GM12878 (cell line): ENCODE measurements around the gene S100A4. TPM values are rescaled to one million over a fixed set of nuclear protein-coding genes. Genes with fewer than 3 reads are reported as not detected.

Source experiments
- ATAC-seq: fragments of 200-7000 bp; cut with Tn5 transposase; 3 replicates; pipeline ENCODE4 v1.9.1; 2020; ENCODE audit warnings: mild to moderate bottlenecking, moderate library complexity
- BruUV-seq: library from RNA; stranded (reverse); fragments of 400-500 nt; replicated peaks from 2 replicates; lab custom pipeline; 2021; lab: Mats Ljungman, UMichigan
- CTCF ChIA-PET: fragments of 300-600 bp; sonication (Branson Sonifier 250); formaldehyde crosslinking; extraction: SDS; loops from one replicate; lab custom pipeline; 2021; ENCODE audit warnings: inconsistent platforms; lab: Yijun Ruan, JAX
- POLR2A ChIA-PET: fragments of 350-600 bp; formaldehyde crosslinking; extraction: SDS; loops from one replicate; lab custom pipeline; 2021; ENCODE audit warnings: inconsistent platforms; lab: Charles Lee
- RAD21 ChIA-PET: fragments of 300-600 bp; sonication (Branson Sonifier 250); formaldehyde crosslinking; loops from one replicate; lab custom pipeline; 2023; ENCODE audit warnings: antibody characterized with exemption; ENCODE audit not compliant: unreplicated experiment; lab: Charles Lee
- SMC1A ChIA-PET: fragments of 300-600 bp; sonication (Branson Sonifier 250); formaldehyde crosslinking; loops from one replicate; lab custom pipeline; 2023; ENCODE audit not compliant: unreplicated experiment, uncharacterized antibody; lab: Charles Lee
- DNase-seq: peaks from one replicate; pipeline ENCODE4 v3.0.0-alpha.2; 2011; ENCODE audit warnings: low read depth, low spot score
- FAIRE-seq: peaks from 3 replicates; lab custom pipeline; 2011; peaks lifted over from hg19 to GRCh38; lab: Jason Lieb, UNC
- H2AFZ ChIP-seq: 2 replicates; pipeline ENCODE4 v1.6.0; 2011; ENCODE audit warnings: low read depth, low read length, control low read depth; ENCODE audit not compliant: control insufficient read depth
- H3K27ac ChIP-seq: 2 replicates; pipeline ENCODE4 v1.5.1; 2011; ENCODE audit warnings: control low read depth; ENCODE audit not compliant: control insufficient read depth, insufficient read depth
- H3K27me3 ChIP-seq, 2 experiments: replicated peaks in 1 of 2; 2 replicates each; pipeline versions ENCODE4 v1.6.0 to v1.6.1; 2011; ENCODE audit warnings: low read length in 1 of 2; ENCODE audit not compliant: control insufficient read depth in 2 of 2, insufficient read depth in 2 of 2
- H3K36me3 ChIP-seq, 2 experiments: 2 replicates each; pipeline ENCODE4 v1.5.1; 2011; ENCODE audit warnings: low read length in 1 of 2; ENCODE audit not compliant: control insufficient read depth in 2 of 2, insufficient read depth in 2 of 2
- H3K4me1 ChIP-seq: 2 replicates; pipeline ENCODE4 v1.6.1; 2011; ENCODE audit warnings: mild to moderate bottlenecking, low read length, moderate library complexity, mixed read lengths; ENCODE audit not compliant: control insufficient read depth, insufficient read depth
- H3K4me2 ChIP-seq: 2 replicates; pipeline ENCODE4 v1.6.0; 2011; ENCODE audit warnings: control low read depth; ENCODE audit not compliant: control insufficient read depth, insufficient read depth
- H3K4me3 ChIP-seq: fragments of 200-600 bp; sonication (generic); 2 replicates; pipeline ENCODE4 v1.5.1; 2016
- H3K79me2 ChIP-seq: 2 replicates; pipeline ENCODE4 v1.6.0; 2011; ENCODE audit warnings: low read length; ENCODE audit not compliant: control insufficient read depth, insufficient read depth
- H3K9ac ChIP-seq: 2 replicates; pipeline ENCODE4 v1.8.0; 2011; ENCODE audit warnings: low read length, control low read depth, mixed read lengths; ENCODE audit not compliant: control insufficient read depth, insufficient read depth
- H3K9me3 ChIP-seq: replicated peaks from 3 replicates; pipeline ENCODE4 v1.5.1; 2011; ENCODE audit warnings: mild to moderate bottlenecking, low read length; ENCODE audit not compliant: control insufficient read depth, insufficient read depth
- H4K20me1 ChIP-seq: 2 replicates; pipeline ENCODE4 v1.6.0; 2011; ENCODE audit not compliant: control insufficient read depth, insufficient read depth
- BHLHE40 ChIP-seq, 2 experiments: fragments of 450-650 bp in 1 of 2; IDR thresholded peaks; 2 replicates each; pipeline ENCODE4 v1.6.1; 2011 to 2017; ENCODE audit warnings: low read depth in 2 of 2, borderline replicate concordance in 1 of 2, improper control_type of control experiment in 1 of 2, low read length in 1 of 2, mild to moderate bottlenecking in 1 of 2
- CHD2 ChIP-seq: IDR thresholded peaks from 2 replicates; pipeline ENCODE4 v1.6.1; 2011; ENCODE audit warnings: low read depth, low read length, improper control_type of control experiment, borderline replicate concordance
- CTCF ChIP-seq, 3 experiments: IDR thresholded peaks in 2 of 3; conservative IDR thresholded peaks in 1 of 3; 2 replicates each; pipeline ENCODE4 v1.5.1; 2011; ENCODE audit warnings: low read depth in 3 of 3, low read length in 3 of 3, mild to moderate bottlenecking in 3 of 3, control low read depth in 2 of 3, moderate library complexity in 2 of 3, inconsistent platforms in 1 of 3, mixed read lengths in 1 of 3; ENCODE audit not compliant: control insufficient read depth in 2 of 3, insufficient read depth in 1 of 3; ENCODE audit errors: extremely low read depth in 1 of 3
- EP300 ChIP-seq, 2 experiments: fragments of 150-350 bp in 1 of 2; IDR thresholded peaks; 2 replicates each; pipeline ENCODE4 v1.6.1; 2011 to 2012; ENCODE audit warnings: low read depth in 2 of 2, low read length in 2 of 2, borderline replicate concordance in 1 of 2, improper control_type of control experiment in 1 of 2, inconsistent platforms in 1 of 2; ENCODE audit not compliant: control insufficient read depth in 1 of 2
- HCFC1 ChIP-seq: fragments of 150-350 bp; IDR thresholded peaks from 2 replicates; pipeline ENCODE4 v1.6.1; 2014; ENCODE audit warnings: low read length
- HDGF ChIP-seq: fragments of 450-650 bp; IDR thresholded peaks from 2 replicates; pipeline ENCODE4 v1.6.1; 2016; ENCODE audit warnings: antibody characterized with exemption
- IKZF1 ChIP-seq: fragments of 450-650 bp; conservative IDR thresholded peaks from 2 replicates; pipeline ENCODE4 v1.6.1; 2017; ENCODE audit warnings: antibody characterized with exemption, mild to moderate bottlenecking
- IRF5 ChIP-seq: fragments of 450-650 bp; IDR thresholded peaks from 2 replicates; pipeline ENCODE4 v1.6.1; 2017; ENCODE audit warnings: borderline replicate concordance
- MEF2A ChIP-seq: IDR thresholded peaks from 2 replicates; pipeline ENCODE4 v1.6.1; 2011; ENCODE audit warnings: low read depth, mild to moderate bottlenecking, low read length, moderate library complexity; ENCODE audit not compliant: insufficient read depth
- MXI1 ChIP-seq: fragments of 150-350 bp; IDR thresholded peaks from 2 replicates; pipeline ENCODE4 v1.6.1; 2011; ENCODE audit warnings: low read depth, mild to moderate bottlenecking, inconsistent platforms, low read length, improper control_type of control experiment
- RBBP5 ChIP-seq: fragments of 200-600 bp; sonication (generic); conservative IDR thresholded peaks from 2 replicates; pipeline ENCODE4 v1.6.1; 2016
- RFX5 ChIP-seq: IDR thresholded peaks from 2 replicates; pipeline ENCODE4 v1.6.1; 2011; ENCODE audit warnings: low read depth, low read length, improper control_type of control experiment
- SKIL ChIP-seq: fragments of 450-650 bp; IDR thresholded peaks from 2 replicates; pipeline ENCODE4 v1.6.1; 2017; ENCODE audit warnings: mild to moderate bottlenecking, low read depth, inconsistent platforms; ENCODE audit not compliant: poor library complexity, severe bottlenecking
- SMAD5 ChIP-seq: IDR thresholded peaks from 2 replicates; pipeline ENCODE4 v1.6.1; 2016; ENCODE audit warnings: antibody characterized with exemption, low read depth
- SMC3 ChIP-seq: IDR thresholded peaks from 2 replicates; pipeline ENCODE4 v1.6.1; 2011; ENCODE audit warnings: low read length, improper control_type of control experiment, borderline replicate concordance
- SPI1 ChIP-seq: IDR thresholded peaks from 2 replicates; pipeline ENCODE4 v1.6.1; 2011; ENCODE audit warnings: low read depth, mild to moderate bottlenecking, low read length, moderate library complexity, borderline replicate concordance; ENCODE audit not compliant: insufficient read depth
- YY1 ChIP-seq: IDR thresholded peaks from 2 replicates; pipeline ENCODE4 v1.6.1; 2011; ENCODE audit warnings: low read depth, mild to moderate bottlenecking, low read length
- ZNF384 ChIP-seq: IDR thresholded peaks from 2 replicates; pipeline ENCODE4 v1.6.1; 2012; ENCODE audit warnings: low read depth, mild to moderate bottlenecking, low read length, improper control_type of control experiment, borderline replicate concordance
- WGBS: methylation state at CpG from one replicate; pipeline ENCODE4 v1.1.6; 2016; ENCODE audit warnings: low lambda C conversion rate; ENCODE audit not compliant: insufficient replicate concordance, insufficient coverage; ENCODE audit errors: missing lambda C conversion rate; 5-methylcytosine and 5-hydroxymethylcytosine counted together
- in situ Hi-C: fragments of 300-500 bp; cut with MboI; formaldehyde crosslinking; loops from 9 replicates; pipeline ENCODE4 v1.14.3; 2018; ENCODE audit warnings: mixed read lengths
- intact Hi-C: fragments of 100-400 bp; cut with micrococcal nuclease; formaldehyde crosslinking; loops from one replicate; pipeline ENCODE4 v1.14.2; 2022; ENCODE audit not compliant: unreplicated experiment
- polyA plus RNA-seq, 11 experiments: library from polyadenylated mRNA; depleted of rRNA in 4 of 11; unstranded in 6 of 11; stranded (reverse) in 5 of 11; fragments of >200 nt; fragmentation: Nextera tagmentation in 4 of 11; fragmentation: Illumina TruSeq in 1 of 11; extraction: Ambion mirVana in 4 of 11; extraction: Trizol in 1 of 11; gene quantifications; 1 replicate in 1 of 11; 2 replicates in 10 of 11; pipeline versions ENCODE4 v1.2.1 to v1.2.3, GENCODE V29; 2011 to 2016; ENCODE audit warnings: inconsistent platforms in 2 of 11, missing spikeins in 2 of 11, low read depth in 1 of 11
- total RNA-seq, 4 experiments: library from RNA; depleted of rRNA in 3 of 4; stranded (reverse); fragments of >200 nt in 3 of 4; fragmentation: Illumina TruSeq in 1 of 4; extraction: Trizol in 1 of 4; gene quantifications; 2 replicates each; pipeline versions ENCODE4 v1.2.1 to v1.2.3, GENCODE V29; 2013 to 2021

Gene S100A4
- total and polyA plus RNA-seq, 10 of the 15 experiments (the other 5 are each of a cell fraction or from before 2014, with no cell fraction given), result 4.3 to 104 (median 27.3) TPM

GRCh38 chr1:153572569-153573015, 27.0 kb upstream of the S100A4 start:
- Histone ChIP-seq H3K27ac (no peak overlapping the region), H4K20me1 (no peaks in the 10 kb centered on the region), H3K4me2 (no peak overlapping the region), H3K4me3 (no peak overlapping the region), H3K27me3 (no peaks in the 10 kb centered on the region), H3K4me1 (peaks cover 8% of the 10 kb centered on the region), H3K9me3 (no peaks in the 10 kb centered on the region), H3K9ac (no peak overlapping the region), H2AFZ (peak overlapping the region; percentile 56), H3K79me2 (no peaks in the 10 kb centered on the region), H3K36me3 (no peaks in the 10 kb centered on the region)
- CTCF ChIA-PET, result interaction anchor here (0.7 to 7.5 kb wide), 47 partner anchors 9 to 414 kb away, joined by 3 to 216 read pairs (median 7); partner anchors contain the start of genes CHTOP, CREB3L4, ILF2 and JTB
- FAIRE-seq (no peak), ATAC-seq (peak; percentile 94), DNase-seq (peak; percentile 37)
- WGBS, result 0% methylated on average over 3 of the region's 3 CpGs
- intact Hi-C loops (loop anchor here (1.0 to 5.0 kb wide), 2 partner anchors 45 to 100 kb away; partner anchors contain the start of gene ILF2), in situ Hi-C loops (no loop called here)
- RAD21 ChIA-PET, result interaction anchor here (0.8 to 5.2 kb wide), 28 partner anchors 9 to 414 kb away, joined by 3 to 60 read pairs (median 6); partner anchors contain the start of genes CHTOP, NPR1, RAB13 and S100A1
- BruUV-seq, result no TSS peak
- POLR2A ChIA-PET, result interaction anchor here (0.6 to 1.8 kb wide), 9 partner anchors 11 to 104 kb away, joined by 3 to 11 read pairs (median 3); partner anchors contain the start of genes CHTOP and S100A6
- SMC1A ChIA-PET, result interaction anchor here (0.5 to 4.0 kb wide), 33 partner anchors 9 to 406 kb away, joined by 3 to 36 read pairs (median 5); partner anchors contain the start of genes CHTOP, ILF2, S100A1 and S100A13
- TF ChIP-seq SPI1 (peak; percentile 12; the same call in 1 of the 2 replicates), ZNF384 (0 out of 2 replicates have a peak, but pooled peaks have one; percentile 11), SMC3 (peak; percentile 77), IKZF1 (peak; percentile 42), YY1 (peak; percentile 54; the same call in 1 of the 2 replicates), BHLHE40 (IDR thresholded peaks at IDR 0.05; ENCODE audit: borderline replicate concordance in 1 of 2, low read depth in 2 of 2, low read length in 1 of 2) (0 out of 4 replicates have a peak, but pooled peaks of 1 of the 2 experiments have one; percentile 6), MXI1 (no peak), HCFC1 (0 out of 2 replicates have a peak, but pooled peaks have one; percentile 21), RBBP5 (no peak), SKIL (peak; percentile 14), CTCF (IDR thresholded peaks at IDR 0.05 in 2 of 3, conservative IDR thresholded peaks at IDR 0.05 in 1 of 3; ENCODE audit: control insufficient read depth in 2 of 3, extremely low read depth in 1 of 3, insufficient read depth in 1 of 3, low read depth in 3 of 3, low read length in 3 of 3) (peak; percentile 85 to 97 (median 89)), RFX5 (no peak), IRF5 (no peak), HDGF (no peak), EP300 (IDR thresholded peaks at IDR 0.05; ENCODE audit: borderline replicate concordance in 1 of 2, control insufficient read depth in 1 of 2, low read depth in 2 of 2, low read length in 2 of 2) (no peak), SMAD5 (no peak), CHD2 (no peak), MEF2A (no peak)
